RWPE1 (cell line): Measurements from ENCODE around the gene SEMA5B.

Source experiments
- CTCF ChIA-PET: fragments of 350-600 bp; sonication (Branson Sonifier 250); formaldehyde crosslinking; extraction: SDS; loops from one replicate; lab custom pipeline; 2021; lab: Yijun Ruan, JAX
- POLR2A ChIA-PET: fragments of 400-600 bp; formaldehyde crosslinking; extraction: SDS; loops from one replicate; lab custom pipeline; 2020; ENCODE audit warnings: antibody characterized with exemption; ENCODE audit not compliant: low non-redundant PET; lab: Yijun Ruan, JAX
- DNase-seq: peaks from one replicate; pipeline ENCODE4 v3.0.0; 2012; ENCODE audit warnings: low spot score
- H3K27ac ChIP-seq: fragments of 450-650 bp; 2 replicates; pipeline ENCODE4 v1.5.1; 2017
- TF ChIP-seq, protein P1 (sequence below): fragments of 450-650 bp; conservative IDR thresholded peaks from 2 replicates; pipeline ENCODE4 v1.5.1; 2017; ENCODE audit warnings: low read depth, mild to moderate bottlenecking

SEMA5B gene

GRCh38 chr3:123066896-123067688, 39.5 kb upstream of the SEMA5B start, which contains the start of gene PDIA5:
PDIA5 (plus strand) TSS chr3:123067025; CDS start chr3:123067165, 140 bp downstream.
- CTCF ChIA-PET = interaction anchor here (0.7 to 1.4 kb wide), 3 partner anchors 39 to 192 kb away, joined by 3 to 6 read pairs (median 5); partner anchors contain the start of gene SEMA5B
- peak; percentile 94 for DNase-seq
- TF ChIP-seq, protein P1, sequence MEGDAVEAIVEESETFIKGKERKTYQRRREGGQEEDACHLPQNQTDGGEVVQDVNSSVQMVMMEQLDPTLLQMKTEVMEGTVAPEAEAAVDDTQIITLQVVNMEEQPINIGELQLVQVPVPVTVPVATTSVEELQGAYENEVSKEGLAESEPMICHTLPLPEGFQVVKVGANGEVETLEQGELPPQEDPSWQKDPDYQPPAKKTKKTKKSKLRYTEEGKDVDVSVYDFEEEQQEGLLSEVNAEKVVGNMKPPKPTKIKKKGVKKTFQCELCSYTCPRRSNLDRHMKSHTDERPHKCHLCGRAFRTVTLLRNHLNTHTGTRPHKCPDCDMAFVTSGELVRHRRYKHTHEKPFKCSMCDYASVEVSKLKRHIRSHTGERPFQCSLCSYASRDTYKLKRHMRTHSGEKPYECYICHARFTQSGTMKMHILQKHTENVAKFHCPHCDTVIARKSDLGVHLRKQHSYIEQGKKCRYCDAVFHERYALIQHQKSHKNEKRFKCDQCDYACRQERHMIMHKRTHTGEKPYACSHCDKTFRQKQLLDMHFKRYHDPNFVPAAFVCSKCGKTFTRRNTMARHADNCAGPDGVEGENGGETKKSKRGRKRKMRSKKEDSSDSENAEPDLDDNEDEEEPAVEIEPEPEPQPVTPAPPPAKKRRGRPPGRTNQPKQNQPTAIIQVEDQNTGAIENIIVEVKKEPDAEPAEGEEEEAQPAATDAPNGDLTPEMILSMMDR = no peak
- POLR2A ChIA-PET = interaction anchor here (0.6 kb wide), 2 partner anchors 27 to 40 kb away, joined by 3 to 5 read pairs; no protein-coding TSS in a partner anchor
- peak within 1 kb of the TSS; percentile 82 for H3K27ac ChIP-seq

GRCh38 chr3:123066599-123066895, 39.0 kb upstream of the SEMA5B start:
- CTCF ChIA-PET = no interaction called here
- POLR2A ChIA-PET = interaction anchor here (0.6 kb wide), 2 partner anchors 28 to 41 kb away, joined by 3 to 5 read pairs; no protein-coding TSS in a partner anchor
- DNase-seq = no peak
- H3K27ac ChIP-seq = peak overlapping the region; percentile 82
- TF ChIP-seq, protein P1 = no peak

GRCh38 chr3:123064914-123065313, 37.4 kb upstream of the SEMA5B start:
- TF ChIP-seq, protein P1 = no peak
- CTCF ChIA-PET = no interaction called here
- DNase-seq = no peak

GRCh38 chr3:123064506-123064905, 36.9 kb upstream of the SEMA5B start:
- no peak overlapping the region for H3K27ac ChIP-seq
- POLR2A ChIA-PET = no interaction called here
- TF ChIP-seq, protein P1 = no peak
- CTCF ChIA-PET = no interaction called here
- no peak for DNase-seq

More at GRCh38 chr3:123064914-123065313, 37.4 kb upstream of the SEMA5B start:
- H3K27ac ChIP-seq = no peak overlapping the region
- POLR2A ChIA-PET = no interaction called here

GRCh38 chr3:123063034-123063433, 35.5 kb upstream of the SEMA5B start:
- TF ChIP-seq, protein P1 = no peak
- DNase-seq = no peak
- ChIA-PET POLR2A (no interaction called here), CTCF (no interaction called here)
- H3K27ac ChIP-seq = no peak overlapping the region

- H3K27ac ChIP-seq = no peak overlapping the region
- no peak for DNase-seq
- ChIA-PET POLR2A (no interaction called here), CTCF (interaction anchor here (0.6 kb wide), 1 partner anchor 86 kb away, joined by 3 read pairs; no protein-coding TSS in a partner anchor)
- TF ChIP-seq, protein P1 = no peak
Measured at GRCh38 chr3:123061856-123062255, 34.3 kb upstream of the SEMA5B start.
